GM12801 (cell line): ENCODE data around the gene CAPS.

ENCODE experiments used
- CTCF ChIP-seq: IDR thresholded peaks from one replicate; pipeline ENCODE4 v1.5.1; 2011; ENCODE audit warnings: control low read depth; ENCODE audit not compliant: insufficient read length; ENCODE audit errors: extremely low read depth

CAPS gene

DNA sequence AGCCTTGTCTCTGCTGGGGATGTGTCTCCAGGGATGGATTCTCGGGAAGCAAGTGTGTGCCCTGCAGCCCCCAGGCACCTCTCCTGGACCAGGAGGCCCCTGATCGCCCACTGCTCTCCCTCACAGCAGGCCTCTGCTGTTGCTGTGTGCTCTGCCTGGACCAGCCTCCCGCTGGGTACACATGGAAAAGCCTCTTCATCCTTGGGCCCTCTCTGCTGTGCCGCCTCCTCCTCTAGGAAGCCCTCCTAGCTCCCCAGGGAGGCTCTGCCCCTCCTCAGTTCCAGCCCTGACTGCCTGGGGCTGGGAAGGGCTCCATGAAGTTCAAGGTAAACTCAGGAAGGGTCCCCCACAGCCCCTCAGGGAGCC lies 22.5 kb upstream of the CAPS start:
- no peak for TF ChIP-seq CTCF

DNA sequence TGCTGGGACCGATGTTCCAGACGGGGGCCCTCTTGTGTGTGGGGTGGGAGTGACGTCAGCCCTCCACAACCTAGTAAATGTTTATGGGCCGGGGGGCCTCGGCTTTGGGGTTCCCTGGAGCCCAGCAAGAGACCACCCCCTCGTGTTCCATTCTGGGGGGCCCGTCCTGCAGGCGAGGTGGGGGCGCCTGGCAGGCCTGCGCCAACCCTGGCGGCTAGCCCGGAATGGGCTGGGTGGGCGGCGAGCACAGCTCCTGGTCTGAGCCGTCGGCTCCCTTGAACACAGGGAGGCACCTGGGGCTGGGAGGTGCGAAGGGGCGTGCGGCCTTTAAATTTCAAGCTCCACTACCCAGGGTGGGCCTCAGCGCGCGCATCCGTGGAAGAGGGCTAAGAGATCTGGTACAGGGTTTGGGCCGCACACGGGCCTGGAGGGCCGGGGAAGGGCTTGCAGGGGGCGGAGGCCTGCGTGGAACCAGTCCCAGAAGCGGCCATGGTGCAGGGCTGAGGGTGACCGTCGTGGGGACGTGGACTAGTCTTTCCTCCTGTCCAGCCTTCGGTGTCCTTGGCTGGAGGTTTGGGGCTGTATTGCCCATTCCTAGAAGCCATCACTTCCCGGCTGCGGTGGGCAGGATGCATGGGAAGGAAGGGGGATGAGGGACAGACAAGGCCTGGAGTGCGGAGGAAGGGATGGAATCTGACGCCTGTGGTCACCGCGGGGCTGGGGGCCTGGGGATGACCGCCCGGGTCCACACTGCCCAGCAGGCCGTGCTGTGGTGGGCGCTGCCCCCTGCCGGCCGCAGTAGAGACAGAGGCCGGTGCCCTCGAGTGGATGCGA lies 21.9 kb upstream of the CAPS start:
- TF ChIP-seq CTCF = no peak

DNA sequence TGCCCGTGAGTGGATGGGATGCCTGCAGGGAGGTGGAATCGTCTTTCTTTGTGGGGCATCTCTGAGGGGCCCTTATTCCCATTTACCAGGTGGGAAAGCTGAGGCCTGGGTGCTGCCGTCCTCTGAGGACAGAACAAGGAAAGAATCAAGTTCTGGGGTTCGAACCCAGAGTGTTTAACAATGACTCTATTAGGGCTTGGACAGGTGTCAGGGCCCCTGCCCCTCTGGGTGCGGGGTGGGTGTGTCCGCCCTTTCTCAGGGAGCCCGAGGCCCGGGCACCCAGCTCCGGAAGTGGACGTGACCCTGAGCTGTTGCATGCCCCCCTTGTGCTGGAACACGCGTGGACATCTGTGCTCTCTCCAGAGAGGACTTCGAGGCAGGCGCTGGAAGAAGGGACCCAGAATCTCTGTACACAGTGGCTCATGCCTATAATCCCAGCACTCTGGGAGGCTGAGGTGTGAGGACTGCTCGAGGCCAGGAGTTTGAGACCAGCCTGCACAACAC lies 21.2 kb upstream of the CAPS start:
- TF ChIP-seq CTCF = no peak

DNA sequence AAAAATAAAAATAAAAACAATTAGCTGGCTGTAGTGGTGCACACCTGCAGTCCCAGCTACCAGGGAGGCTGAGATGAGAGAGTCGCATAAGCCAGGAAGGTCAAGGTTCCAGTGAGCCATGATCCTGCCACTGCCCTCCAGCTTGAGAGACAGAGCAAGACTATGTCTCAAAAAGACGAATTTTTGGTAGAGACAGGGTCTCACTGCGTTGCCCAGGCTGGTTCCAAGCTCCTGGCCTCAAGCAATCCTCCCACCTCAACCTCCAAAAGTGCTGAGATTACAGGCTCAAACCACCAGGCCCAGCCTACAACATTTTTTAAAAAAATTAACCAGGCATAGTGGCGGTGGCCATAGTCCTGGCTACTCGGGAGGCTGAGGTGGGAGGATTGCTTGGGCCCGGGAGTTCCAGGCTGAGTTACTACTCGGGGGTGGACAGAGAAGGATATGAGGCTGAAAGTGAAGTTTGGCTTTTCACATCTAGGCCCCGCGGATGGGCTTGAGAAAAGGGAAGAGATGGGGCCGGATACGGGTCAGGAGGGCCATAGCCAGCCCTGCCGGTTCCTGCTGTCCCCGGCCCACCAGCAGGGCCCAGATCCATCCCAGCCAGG lies 20.7 kb upstream of the CAPS start:
- TF ChIP-seq CTCF = no peak

DNA sequence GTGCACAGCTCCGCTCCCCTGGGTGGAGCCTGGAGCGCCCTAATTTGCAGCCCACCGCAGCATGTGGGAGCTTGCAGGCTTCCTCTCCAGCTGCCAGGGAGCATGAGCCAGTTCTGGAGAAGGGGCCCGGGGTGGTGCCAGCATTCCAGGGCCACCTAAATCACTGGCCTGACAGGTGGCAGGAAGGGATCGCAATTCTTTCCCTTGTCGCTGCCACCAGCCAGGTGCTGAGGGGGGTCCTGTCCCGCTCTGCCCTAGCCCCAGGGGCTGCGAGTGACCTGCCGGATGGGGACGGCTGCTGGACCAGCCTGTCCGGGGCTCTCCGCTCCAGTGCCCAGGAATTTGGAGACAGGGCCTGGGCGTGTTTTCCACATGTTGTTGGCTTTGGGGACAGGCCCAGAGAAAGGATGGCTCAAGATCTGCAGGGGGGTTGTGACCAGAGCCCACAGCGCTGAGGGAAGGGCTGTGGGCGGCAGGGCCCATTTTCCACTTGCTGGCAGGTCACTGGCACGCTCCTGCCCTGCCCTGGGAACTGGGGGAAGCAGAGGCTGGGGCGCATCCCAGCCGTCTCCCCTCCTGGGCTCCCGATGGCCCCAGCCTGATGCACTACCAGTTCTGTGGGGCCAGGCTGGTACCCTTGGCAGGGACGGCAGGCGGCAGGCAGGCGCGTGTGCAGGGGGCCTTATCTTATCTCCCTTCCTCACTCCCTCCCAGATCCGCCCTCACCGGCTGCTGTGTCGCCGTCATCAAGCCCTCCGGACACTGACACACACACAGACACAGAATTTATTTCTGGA lies 19.9 kb upstream of the CAPS start:
- TF ChIP-seq CTCF = no peak

DNA sequence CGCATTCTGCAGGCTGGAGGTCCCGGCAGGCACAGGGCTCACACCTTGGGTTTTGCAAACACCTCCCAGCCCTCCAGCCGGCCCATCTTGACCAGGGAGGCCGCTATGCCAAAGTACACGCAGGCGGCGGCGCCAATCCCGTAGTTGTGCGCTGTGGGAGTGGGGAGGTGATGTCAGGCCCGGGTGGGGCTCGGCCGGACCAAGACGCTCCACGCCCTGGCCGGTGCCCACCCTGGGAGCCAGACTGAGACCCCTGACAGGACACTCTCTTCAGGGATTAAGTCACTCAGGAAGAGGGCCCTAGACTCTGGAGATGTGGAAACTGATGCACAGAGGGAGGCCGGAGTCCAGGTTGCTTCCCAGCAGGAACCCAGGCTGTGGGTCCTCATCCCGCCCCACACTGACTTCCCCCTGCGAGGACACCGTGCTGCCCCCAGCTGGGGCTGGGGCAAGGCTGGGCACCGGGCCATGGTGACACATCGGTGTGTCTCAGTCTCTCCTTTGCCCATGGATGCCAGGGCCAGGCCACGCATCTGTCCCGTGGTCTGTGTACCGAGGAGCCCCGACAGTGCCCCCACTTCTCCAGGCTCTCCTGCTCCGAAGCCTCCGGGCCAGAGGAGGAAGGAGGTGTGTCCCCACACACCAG lies 19.2 kb upstream of the CAPS start:
- no peak for TF ChIP-seq CTCF

GRCh38 chr19:5895409-5895808 lies 18.6 kb upstream of the CAPS start:
- TF ChIP-seq CTCF = no peak
